Nucleus accumbens (tissue), 56 donors: ENCODE results near the gene PODXL2.
"Not testable (repeated sequence)": the region's sequence is repeated elsewhere in the genome, so short reads cannot be mapped to it uniquely, and the experiment has no call there.

ENCODE experiments used
- DNase-seq, 56 donors: peaks; one replicate each; lab custom pipeline; 2025; lab: John Stamatoyannopoulos, UW

PODXL2 gene

DNA sequence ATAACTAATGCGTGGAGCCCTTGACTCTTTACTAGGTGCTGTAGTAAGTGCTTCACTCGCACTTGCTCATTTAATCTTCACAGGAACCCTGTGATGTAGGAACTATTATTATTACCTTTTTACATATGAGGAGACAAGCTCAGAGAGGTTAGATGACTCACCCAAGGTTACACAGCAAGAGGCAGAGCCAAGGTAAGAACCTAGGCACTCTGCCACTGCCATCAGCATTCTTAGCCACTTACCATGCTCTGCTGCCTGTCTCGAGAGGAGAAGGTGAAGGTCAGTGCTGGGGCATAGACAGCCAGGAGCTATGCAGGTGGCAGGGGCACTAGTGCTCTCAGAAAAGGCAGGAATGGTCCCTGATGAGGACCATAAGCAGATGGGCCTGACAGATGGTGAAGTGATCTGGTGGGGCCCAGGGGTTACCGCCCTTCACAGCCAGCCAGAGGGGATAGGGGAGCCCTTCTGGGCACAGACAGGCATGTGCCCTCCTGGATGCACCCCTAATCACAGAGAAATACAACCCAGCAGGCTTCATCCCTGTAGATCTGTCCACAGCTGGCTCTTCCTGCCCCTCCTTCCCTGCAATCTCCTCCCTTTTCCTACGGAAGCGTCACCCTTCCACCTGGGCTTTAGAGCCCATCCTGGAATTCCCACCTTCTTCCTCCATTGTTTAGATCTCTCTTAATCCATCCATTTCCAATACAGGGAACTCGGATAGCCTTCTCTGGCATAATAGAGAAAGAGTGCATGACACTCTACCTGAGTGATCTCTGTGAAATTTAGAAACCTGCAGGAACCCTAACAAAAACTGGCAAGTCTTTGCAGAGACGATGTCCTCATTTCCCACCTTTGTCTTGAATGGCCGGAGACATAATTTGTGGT, 70.7 kb downstream of the PODXL2 start:
- no peak for DNase-seq

DNA sequence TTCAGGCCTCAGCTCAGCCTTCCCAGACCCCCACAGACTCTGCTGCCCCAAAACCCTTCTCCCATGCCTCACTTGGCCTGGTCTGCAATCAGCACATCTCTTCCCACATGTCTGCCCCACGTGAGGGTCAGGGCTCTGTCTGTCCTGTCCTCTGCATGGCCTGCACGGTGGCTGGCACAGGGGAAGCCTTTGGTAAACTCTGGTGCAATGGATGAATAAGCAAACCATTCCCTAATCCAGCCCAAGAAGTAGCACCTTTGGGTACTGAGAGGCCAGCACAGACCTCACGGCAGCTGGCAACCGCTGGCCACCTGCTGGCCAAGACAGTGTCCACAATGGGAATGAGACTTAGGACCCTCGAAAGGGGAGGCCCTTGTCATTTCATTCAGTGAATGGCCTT, 71.4 kb downstream of the PODXL2 start:
- DNase-seq: no peak

DNA sequence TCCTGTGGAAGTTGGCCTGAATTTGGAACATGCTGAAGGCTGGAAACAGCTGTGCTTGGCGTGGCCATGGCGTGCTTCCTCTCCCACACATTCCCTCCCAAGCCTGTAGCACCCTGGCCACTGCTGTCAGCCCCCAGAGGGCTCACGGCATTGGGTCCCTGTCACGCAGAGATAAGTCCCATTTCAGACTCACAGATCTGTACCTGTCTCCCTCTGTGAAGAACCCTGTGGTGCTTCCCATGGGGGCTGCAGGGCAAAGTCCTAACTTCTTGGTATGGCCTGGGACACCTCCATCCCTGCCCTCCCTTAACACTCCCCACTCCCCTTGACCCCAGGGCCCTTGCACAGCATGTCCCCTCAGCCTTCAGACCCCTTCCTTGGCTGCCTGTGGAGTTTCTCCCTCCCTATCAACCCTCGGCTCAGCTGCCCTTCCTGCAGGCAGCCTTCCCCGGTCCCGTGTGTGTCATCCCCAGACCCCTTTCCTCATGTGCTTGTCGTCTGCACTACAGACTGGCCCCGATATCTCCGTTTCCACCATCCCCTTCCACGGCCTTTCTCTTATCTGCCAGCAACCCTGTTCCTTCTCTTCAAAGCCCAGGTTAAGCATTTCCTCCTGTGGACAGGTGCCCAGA, 72.4 kb downstream of the PODXL2 start:
- DNase-seq: no peak

DNA sequence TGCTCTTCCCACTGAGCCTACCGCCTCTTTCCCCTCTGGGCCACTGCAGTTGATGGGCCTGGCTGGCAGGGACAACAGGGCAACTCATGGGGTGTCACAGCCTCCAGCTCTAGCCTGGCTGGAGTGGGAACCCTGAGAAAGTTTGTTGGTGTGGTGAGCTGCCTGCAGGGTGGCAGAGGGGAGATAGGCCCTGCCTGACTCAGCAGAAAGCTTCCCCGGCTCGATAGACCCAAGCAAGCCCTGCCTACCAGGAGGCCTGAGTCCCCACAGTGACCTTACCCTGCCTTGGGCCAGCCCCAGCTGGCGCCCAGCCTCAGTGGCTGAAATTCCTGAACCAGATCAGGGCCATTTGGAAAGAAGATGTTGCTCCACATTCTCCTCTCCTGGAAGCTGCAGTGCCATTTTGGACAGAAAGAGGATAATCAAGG, 73.2 kb downstream of the PODXL2 start:
- DNase-seq: no peak

DNA sequence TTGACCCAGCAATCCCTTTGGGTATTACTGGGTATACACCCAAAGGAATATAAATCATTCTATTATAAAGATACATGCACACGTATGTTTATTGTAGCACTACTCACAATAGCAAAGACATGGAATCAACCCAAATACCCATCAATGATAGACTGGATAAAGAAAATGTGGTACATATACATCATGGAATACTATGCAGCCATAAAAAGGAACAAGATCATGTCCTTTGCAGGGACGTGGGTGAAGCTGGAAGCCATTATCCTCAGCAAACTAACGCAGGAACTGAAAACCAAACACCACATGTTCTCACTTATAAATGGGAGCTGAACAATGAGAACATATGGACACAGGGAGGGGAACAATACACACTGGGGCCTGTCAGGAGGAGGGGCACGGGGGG, 75.9 kb downstream of the PODXL2 start:
- not testable (repeated sequence) for DNase-seq

DNA sequence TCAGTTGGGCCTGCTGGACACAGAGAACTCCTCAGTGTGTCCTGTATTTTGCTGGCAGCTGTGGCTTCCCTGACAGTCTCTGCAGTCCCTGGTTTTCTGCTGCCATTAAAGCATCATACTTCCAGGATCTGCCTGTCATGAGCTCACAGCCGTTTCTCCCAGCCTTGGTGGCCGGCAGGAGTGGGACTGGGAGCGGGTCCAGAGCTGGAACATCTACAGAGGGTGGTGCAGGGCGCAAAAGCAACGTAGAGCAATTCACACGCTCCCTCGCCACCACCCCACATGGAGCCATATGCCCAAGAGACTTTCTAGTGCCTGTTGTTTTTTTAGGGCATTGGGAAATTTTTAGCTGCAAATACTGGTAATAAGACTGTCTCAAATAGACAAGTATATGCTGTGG, 77.3 kb downstream of the PODXL2 start:
- DNase-seq: no peak

DNA sequence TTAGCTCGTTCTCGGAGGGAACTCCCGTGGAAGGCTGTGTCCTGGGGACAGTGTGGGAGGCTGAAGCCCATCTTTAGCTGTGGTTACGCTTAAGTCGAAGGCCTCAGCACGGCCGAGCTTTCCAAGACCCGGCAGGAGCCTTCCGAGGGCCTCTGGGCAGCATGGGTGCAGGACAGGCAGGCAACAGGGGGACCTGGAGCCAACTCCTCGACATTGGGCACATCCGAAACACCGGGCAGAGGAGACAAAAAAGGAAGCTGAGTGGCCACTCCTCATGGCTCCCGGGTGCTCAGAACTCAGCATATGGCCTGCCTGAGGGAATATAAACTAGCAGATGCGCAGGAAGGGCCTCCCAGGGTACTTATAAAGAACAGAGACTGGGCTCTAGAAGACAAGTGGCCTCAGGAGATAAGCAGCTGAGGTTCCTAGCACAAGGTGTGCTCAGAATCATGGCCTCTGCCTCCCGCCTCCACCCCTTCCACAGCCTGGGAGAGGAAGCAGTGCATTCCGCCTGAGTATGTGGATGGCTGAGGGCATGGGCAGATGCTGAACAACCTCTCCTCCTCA, 77.9 kb downstream of the PODXL2 start:
- no peak for DNase-seq

DNA sequence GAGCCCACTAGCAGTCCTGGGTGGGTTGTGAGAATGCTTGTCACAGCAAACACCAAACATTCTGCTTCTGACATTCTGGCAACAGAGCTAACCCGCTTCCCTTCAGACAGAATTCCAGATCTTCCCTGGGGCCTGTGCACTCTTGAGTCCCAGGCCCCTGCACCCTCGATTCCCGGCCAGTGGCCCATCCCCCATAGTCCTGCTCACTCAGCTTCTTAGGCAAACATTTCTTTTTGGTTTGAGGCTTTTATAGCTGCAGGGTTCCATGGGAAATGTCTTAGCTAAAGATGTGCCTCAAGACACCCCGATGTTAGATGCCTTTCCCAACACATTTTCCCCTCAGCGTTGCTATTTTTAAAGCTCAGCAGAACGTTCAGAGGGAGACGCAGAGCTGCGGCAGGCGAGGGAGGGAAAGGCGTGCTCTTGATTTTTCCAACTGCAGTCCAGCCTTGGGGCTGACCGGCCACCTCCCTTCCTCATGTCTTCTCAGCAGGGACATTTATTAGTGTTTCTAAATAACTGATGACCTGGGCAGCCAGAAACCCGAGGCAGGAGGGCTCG, 78.9 kb downstream of the PODXL2 start:
- DNase-seq: peak in 4 of 56 donors; percentile 19 to 32 (median 22)

DNA sequence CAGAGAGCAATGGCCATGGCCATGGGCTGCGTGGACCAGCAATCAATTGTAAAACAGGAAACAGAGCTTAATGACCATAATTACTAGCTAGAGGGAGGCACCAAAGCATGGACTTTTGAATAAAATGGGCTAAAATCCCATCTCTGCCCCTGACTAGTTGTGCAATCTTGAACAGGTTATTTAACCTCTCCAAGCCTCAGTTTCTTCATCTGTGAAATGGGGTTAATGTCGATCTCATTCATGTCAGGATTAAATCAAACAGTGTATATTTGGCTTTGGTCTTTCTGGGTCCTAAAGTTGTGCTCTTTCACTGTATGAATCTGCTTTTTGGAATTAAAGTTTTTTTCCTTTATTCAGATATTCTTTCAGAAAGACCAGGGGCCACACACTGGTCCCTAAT, 79.9 kb downstream of the PODXL2 start:
- no peak for DNase-seq

DNA sequence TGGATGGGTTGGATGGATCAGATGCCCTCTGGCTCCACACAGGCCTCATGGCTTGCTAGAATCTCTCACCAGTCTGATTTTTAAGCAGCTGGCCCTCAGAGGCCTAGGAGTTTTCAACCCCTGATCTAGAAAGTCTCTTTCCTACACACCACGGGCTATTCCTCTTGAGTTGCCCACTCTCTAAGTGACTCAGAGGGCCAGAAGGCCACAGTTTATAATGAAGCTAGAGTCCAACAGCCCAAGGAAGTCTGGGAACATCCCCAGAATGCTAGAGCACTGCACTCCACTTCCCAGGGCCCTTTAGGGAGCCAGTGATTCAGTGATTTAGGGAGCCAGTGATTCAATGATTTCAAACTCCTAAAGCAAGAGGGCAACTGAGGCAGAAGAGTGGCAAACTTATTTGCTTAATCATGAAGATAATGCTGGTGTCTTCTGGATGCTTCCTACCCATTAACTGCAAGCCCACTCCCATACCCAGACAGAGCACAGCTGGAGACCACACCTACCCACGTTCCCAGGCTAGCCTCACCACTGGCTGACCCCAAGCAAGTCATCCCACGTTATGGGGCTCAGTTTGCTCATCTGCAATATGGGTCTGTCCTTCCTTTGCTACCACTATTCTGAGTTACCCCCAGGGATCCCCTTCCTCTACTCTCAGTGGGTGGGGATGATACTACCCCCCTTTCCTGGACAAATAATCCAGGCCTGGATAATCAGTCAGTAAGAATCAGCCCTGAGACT, 80.5 kb downstream of the PODXL2 start:
- no peak for DNase-seq

DNA sequence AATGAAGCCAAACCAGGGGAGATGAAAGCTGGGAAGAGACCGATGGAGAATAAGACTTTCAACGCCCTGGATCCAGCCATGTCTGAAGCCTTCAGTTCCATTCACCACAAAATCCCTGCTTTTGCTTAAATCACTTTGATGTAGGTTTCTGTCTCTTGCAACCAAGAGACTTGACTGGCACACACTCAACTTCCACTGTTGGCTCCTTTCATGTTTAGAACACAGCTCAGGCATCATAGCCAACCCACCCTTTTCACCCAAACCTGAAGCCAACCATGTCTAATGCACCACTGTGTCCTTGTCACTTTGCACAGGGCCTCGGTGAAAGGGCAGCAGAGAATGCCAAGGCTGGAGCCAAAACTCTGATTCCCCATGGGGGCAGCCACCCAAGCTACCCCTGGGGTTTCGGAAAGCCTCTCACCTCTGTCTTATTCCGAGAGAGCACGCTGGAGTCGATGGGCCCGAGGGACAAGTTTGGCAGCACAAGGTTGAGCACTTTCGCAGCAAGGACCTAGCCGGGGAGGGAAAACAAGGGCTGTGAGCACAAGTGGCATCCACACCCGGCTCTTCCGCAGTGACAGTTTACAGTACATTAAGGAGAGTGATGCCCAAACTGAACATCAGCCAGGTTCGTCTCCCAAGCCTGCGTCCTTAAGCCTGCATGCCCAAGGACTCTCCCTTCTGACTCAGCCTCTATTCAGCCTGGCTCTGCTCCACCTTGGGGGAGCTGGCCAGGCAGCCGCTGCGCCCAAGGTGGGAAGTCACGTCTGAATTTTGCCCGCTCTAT, 81.4 kb downstream of the PODXL2 start:
- no peak for DNase-seq

DNA sequence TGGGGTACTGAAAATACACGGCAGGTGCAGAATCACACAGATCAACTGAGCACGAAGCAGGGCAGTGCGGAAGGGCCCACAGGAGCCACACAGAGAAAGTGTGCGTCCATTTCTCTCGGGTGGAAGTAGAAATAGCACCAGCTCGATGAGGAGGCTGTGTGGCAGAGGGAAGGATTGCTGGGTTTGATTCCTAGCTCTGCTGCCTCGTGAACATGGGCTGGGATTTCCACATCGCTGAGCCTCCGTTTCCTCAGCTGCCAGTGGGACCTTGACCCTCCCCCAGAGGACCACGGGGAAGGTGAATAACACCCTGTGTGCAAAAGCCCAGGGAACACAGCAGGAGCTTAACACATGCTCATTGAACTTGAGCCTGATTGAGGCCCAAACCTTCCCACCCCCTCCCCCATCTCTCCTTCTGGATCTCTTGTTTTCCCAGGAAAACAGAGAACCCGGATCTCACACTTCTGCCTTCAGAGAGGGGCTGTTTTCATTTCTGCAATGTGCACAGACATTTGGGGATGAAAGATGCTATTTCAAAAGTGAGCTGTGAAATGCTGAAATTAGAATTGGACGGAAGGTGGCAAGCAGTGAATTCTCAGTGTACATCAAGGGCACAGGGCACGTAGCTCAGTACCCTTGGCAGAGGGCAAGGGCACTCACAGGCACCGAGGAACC, 82.2 kb downstream of the PODXL2 start:
- no peak for DNase-seq

DNA sequence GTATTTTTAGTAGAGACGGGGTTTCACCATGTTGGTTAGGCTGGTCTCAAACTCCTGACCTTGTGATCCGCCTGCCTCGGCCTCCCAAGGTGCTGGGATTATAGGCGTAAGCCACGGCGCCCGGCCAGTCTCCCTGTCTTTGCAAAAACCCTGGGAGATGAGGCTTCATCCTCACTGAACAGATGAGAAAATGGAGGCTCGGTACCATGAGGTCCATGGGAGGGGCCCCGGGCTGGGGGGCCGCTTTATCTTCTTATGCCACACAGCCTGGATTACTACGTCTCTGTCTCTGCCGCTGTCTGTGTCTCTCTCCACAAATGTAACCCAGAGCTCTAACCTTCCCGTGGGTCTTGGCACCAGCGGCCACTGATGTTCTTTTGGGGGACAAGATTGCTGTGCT, 82.9 kb downstream of the PODXL2 start:
- no peak for DNase-seq

DNA sequence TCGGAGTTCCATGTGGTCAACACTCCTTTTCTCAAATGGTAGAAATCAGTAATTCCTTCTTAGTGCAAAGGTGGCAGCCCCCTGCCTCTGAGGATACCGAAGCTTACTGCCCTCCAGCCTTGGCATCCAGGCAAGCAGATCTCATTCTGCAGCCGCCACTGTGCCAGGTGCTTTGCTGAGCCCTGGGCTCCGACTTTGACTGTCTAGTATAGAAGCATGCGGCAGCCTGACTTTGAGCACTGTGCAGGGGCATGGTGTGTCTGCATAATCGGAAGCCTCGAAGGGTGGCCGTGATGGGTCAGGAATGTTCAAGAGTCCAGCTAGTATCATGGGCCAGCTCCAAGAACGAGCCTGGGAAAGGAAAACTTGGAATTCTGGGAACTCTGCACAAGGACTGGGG, 83.5 kb downstream of the PODXL2 start:
- no peak for DNase-seq

DNA sequence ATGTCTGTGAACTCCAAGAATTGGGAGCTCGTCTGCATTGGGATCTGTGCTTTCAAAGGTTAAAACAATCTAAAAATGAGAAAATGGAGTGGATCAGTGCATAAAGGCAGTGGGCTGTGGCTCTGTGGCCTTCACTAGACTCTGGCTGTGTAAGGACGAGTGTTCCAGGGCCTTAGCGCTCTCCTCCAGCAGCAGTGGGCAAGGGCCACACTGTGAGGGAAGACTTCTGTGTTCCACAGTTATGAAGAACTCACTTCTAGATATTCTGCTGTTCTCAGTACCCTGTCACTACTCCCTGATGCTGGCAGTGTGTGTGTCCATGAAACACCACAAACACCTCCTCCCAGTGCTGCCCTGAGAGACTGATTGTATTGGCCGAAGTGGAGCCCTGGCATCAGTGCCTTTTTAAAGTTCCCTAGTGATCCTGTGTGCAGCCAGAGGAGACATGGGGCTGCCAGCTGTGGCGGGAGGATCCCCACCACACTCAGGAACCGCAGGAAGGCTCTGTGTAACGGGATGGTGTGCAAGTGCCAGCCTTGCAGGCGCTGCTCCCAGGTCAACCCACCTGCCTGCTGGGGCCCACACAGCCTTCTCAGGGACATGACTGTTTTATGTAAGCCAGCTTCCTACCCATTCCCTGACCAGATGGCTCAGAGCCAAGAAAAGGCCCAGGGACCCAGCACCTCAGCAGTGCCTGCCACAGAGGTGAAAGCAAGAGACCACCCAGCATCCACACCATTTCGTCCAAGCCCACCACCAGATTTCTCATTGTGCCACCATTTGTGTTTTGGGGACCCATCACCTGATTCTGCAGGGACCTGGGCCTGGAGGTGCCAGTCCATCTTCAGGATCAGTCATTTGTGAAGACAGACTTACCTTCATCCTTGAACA, 84.1 kb downstream of the PODXL2 start:
- no peak for DNase-seq

DNA sequence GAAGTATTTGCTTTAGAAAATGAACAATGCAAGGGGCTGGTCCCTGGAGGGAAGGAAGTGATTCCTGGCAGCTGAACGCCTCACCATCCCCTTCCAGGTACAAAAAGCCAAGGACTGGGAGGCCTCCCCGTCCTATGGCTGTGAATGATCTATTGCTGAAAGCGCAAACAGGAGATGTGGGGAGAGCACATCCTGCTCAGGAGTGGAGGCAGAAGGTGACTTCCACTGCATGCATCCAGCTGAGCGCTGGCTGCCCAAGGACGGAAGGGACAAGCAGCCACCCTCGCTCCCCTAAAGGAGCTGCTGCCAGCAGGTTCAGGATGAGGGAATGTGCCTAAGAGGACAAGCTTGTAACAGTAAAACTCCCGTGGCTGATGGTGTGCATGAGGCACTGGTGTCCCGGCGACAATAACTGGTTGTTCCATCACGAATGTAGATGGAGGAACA, 85.2 kb downstream of the PODXL2 start:
- DNase-seq: no peak

DNA sequence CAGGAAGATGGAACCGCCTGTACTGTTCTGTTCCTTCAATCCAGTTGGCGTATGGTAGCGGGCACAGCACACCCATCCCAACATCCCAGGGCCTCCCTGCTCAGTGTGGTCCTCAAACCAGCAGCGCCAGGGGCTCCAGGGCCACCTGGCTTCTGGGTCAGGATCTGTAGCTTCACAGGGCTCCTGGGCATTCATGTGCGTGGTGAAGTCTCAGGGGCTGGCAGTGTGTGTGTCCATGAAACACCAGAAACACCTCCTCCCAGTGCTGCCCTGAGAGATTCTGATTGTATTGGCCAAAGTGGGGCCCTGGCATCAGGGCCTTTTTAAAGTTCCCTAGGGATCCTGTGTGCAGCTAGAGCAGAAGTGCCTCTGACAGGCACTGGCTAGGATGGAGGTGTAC, 85.9 kb downstream of the PODXL2 start:
- no peak for DNase-seq

DNA sequence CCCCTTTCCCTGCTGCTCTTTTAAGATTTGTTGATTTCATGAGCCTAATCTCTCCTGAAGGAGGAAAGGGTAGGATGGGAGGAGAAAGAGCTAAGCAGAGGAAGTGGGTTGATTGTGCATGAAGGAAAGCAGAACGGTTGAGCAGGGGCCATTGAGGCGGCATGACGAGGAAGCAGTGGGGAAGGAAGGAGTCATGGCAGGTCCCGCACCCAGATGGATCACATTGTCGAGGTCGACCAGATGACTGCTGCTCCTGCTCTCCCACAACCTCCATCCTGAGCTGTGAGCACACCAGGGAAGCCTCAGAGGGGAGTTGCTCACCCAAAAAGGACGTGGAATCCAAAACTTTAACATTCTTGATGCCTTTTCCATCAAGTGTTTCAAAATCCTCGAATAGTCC, 86.5 kb downstream of the PODXL2 start:
- DNase-seq: no peak
